ENCODE measurements around the gene PNMT. TPM values are rescaled to one million over a fixed set of nuclear protein-coding genes. Genes with fewer than 3 reads are reported as not detected.

Gene PNMT
- total and polyA plus RNA-seq, 2 of the 13 experiments (the other 11 are each of a cell fraction or from before 2014, with no cell fraction given): 0.25 TPM; not detected in 1

GRCh38 chr17:39687546-39688474 is 19.6 kb downstream of the PNMT start, which contains the start of gene PGAP3 (continued):
- no peak; the same call in none of the 2 replicates for TF ChIP-seq HNF1A (IDR thresholded peaks at IDR 0.05; ENCODE audit: low read depth)
- peak; percentile 58; the same call in 1 of the 2 replicates for TF ChIP-seq HNF1A (CRISPR knock-in tag; IDR thresholded peaks at IDR 0.05; ENCODE audit: borderline replicate concordance)
- TF ChIP-seq ZNF274 (CRISPR knock-in tag; IDR thresholded peaks at IDR 0.05): no peak
- peak; percentile 87 for TF ChIP-seq ARID4A (CRISPR knock-in tag; IDR thresholded peaks at IDR 0.05; ENCODE audit: borderline replicate concordance)
- no peak for TF ChIP-seq CC2D1A (CRISPR knock-in tag; IDR thresholded peaks at IDR 0.05)
- no peak for TF ChIP-seq ZNF720 (CRISPR knock-in tag; IDR thresholded peaks at IDR 0.05)
- no peak for TF ChIP-seq PRDM15 (CRISPR knock-in tag; IDR thresholded peaks at IDR 0.05)
- no peak for TF ChIP-seq ARHGAP35 (CRISPR knock-in tag; IDR thresholded peaks at IDR 0.05; ENCODE audit: borderline replicate concordance)
- peak; percentile 86 for TF ChIP-seq ZNF652 (CRISPR knock-in tag; IDR thresholded peaks at IDR 0.05; ENCODE audit: borderline replicate concordance, low read depth)
- peak; percentile 78 for TF ChIP-seq SP4 (CRISPR knock-in tag; IDR thresholded peaks at IDR 0.05)
- TF ChIP-seq PBX2 (CRISPR knock-in tag; IDR thresholded peaks at IDR 0.05): 0 out of 2 replicates have a peak, but pooled peaks have one; percentile 20
- no peak for TF ChIP-seq GMEB2 (CRISPR knock-in tag; IDR thresholded peaks at IDR 0.05; ENCODE audit: low read depth)
